ENCODE measurements around the gene PLVAP.

The PLVAP gene

GRCh38 chr19:17353386-17353785 lies 23.8 kb downstream of the PLVAP start:
- DNase-seq, result no peak

DNA sequence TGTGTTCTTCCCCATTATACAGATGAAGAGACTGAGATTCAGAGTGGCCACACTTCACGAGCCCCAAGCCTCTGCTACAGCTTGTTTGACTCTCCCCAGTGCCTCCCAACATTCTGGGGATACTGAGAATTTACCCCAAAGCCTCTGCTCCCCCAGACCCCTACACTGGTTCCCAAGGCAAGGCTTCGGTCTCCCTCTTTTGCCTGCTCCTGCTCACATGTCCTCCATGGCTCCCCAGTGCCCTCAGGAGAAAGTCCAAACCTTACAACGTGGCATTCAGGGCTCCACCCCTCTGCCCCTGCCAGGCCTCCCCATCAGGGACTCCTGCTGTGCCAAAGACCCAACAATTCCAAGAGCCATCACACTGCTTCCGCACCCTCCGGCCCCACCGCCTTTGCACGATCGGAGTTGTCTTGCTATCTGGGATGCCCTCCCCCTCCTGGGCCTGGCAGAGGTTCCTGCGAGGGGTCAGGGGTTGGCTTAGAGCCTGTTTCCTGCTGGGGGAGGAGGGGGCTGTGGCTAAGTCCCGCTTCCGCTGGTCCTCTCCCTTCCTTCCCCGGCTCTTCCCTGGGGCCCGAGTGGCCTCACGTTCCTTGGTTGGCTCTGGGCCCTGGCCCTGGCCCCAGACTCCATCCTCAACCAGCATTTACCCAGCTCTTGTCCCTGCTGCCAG lies 24.4 kb downstream of the PLVAP start:
- DNase-seq, result no peak

GRCh38 chr19:17351815-17352435 lies 25.2 kb downstream of the PLVAP start:
- DNase-seq, result no peak

GRCh38 chr19:17348700-17349099 lies 28.4 kb downstream of the PLVAP start:
- no peak for DNase-seq

DNA sequence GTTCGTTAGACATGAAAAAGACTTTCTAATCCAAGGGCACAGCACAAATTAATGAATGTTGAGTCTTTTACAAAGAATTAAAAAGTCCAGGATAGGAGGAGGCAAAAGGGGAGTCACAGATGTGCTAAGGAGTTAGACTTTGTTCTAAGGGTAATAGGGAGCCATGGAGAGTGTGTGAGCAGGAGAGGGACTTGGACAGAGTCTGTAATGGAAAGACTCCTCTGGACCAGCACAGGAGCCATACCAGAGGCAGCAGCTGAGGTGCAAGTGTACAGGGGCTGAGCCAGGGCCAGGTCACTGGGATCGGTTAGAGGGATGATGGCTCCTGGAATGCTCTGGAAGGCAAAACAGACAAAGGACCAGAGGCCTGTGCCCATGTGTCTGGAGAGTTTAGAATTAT lies 29.3 kb downstream of the PLVAP start:
- no peak for DNase-seq

- DNase-seq, result no peak
These were observed 29.8 kb downstream of the PLVAP start for GRCh38 chr19:17347361-17347760.

DNA sequence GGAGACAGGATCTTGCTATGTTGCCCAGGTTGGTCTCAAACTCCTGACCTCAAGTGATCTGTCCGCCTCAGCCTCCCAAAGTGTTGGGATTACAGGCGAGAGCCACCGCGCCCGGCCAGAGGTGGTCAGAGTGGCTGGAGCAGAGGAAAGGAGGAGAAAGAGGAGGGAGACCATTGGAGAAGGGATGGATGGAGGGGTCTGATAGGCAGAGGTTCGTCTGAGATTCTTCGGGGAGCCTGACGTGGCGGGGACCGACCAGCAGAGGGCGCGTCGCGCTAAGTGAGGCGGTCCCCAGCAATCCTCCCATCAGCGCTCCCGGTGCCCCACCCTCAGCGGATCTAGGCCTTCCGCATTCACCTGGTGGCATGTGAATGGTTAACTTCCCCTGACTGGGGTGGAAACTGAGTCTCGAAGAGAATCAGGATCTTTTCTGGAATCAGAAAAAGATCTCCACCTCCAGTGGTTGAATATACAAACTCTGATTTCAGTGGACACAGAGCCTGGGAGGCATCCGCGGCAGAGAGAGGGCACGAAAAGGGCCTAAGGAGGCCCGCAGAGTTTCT lies 31.0 kb downstream of the PLVAP start:
- peak; percentile 36 for DNase-seq

- DNase-seq, result no peak
These were observed 35.3 kb downstream of the PLVAP start for GRCh38 chr19:17341845-17342244.

DNA sequence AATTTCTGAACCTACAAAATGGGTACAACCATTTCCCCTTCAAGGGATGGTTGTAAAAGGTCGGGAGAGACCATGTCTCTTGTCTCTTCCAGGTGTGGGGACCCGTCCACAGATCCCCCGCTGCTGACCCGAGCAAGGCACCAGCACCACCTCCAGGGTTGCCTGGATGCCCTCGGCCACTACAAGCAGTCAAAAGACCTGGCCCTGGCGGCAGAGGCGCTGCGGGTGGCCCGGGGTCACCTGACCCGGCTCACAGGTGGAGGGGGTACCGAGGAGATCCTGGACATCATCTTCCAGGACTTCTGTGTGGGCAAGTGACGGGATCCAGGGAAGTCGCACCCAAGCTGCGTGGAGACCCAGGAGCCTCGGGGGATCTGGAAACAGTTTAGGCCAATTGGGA lies 35.8 kb downstream of the PLVAP start:
- DNase-seq, result no peak

- DNase-seq, result no peak
These were observed 36.2 kb downstream of the PLVAP start for GRCh38 chr19:17340871-17341357.

GRCh38 chr19:17340302-17340870 lies 36.8 kb downstream of the PLVAP start:
- DNase-seq, result no peak

DNA sequence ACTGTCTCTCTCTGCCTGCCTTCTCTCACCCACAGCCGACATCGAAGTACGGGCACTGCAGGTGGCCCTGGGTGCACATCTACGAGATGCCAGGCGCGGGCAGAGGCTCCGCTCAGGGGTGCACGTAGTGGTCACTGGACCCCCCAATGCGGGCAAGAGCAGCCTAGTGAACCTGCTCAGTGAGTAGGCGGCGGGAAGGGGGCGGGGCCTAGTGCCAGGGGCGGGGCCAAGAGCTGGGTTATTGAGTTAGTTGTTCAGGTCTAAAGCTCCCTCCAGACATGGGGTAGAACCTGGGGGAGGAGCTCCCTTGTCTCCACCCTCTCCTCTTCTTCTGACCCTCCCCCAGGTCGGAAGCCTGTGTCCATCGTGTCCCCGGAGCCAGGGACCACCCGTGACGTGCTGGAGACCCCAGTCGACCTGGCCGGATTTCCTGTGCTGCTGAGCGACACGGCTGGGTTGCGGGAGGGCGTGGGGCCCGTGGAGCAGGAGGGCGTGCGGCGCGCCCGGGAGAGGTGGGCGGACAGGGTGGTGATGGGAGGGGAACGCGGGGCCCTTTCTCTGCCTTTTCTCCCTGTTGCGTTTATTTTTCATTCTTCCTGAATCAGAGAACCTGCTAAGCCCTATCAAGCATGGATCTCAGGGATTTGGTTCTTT lies 37.9 kb downstream of the PLVAP start:
- no peak for DNase-seq

GRCh38 chr19:17338433-17339078 lies 38.6 kb downstream of the PLVAP start:
- DNase-seq, result no peak

DNA sequence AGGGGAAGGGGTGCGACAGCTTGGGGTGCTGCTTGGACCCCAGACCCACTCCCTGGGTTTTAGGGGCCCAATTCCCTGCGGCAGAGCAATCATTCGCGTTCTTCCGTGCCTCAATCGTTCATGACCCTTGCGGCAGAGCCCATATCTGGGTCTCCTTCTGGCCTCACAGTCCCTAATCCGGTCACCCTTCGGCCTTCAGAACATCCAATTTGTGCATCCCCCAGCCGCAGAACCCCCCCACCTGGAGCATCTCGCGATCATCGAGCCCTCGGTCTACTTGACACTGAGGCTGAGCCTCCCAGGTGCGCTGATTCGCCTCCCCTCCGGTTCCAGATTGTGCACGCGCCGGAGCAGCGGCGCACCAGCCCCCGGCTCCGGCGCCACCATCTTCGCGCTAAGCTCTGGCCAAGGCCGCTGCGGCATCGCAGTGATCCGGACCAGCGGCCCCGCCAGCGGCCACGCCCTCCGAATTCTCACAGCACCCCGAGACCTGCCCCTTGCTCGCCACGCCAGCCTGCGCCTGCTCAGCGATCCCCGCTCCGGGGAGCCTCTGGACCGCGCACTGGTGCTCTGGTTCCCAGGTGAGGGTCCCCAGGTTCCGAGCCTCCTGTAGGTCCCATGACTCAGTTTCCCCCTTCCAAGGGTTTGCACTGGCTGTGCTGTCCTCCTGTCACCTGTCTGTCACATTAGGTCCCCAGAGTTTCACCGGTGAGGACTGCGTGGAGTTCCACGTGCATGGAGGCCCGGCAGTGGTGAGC lies 39.3 kb downstream of the PLVAP start:
- no peak for DNase-seq

DNA sequence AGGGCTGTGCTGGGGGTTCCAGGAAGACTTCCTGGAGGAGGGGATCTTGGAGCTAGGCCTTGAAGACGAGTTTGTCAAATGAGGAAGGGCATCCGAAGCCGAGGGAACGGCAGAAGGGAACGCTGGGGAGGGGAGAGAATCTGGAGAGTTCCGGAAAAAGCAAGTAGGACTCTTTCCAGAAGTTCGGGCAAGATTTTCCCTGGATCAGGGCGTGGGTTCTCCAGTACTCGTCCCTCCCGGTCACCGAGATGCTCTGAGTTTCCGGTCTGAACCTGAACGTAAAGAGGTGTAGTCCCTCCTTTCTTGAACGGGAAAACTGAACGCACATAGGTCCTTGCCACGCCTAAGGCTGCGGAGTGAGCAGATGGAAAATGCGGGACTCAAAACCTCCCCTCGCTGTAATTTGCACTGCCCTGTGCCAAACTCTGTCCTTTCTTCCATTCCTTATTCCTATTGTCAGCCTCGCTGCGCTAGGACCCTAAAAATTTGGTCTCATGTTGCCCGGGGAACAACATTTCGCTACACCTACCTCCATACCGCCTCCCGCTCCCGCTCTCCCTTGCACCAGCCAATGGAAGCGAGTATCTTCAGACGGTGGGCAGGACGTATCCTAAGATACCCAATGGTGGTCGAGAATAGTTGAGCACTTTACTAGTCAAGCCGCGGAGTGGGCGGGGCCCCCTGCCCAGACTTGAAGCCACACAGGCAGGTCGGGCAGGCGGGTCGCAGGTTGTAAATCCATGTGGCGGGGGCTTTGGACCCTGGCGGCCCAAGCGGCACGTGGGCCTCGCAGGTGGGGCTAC lies 40.1 kb downstream of the PLVAP start, which contains the start of gene GTPBP3:
TSS of gene GTPBP3 (plus strand) at position 682 of the 803 bp plus-strand sequence. CDS start at position 741, 59 bp downstream.
- peak; percentile 98 for DNase-seq

- DNase-seq, result no peak
These were observed 41.6 kb downstream of the PLVAP start for GRCh38 chr19:17335575-17335974.

- DNase-seq, result peak; percentile 91
These were observed 42.4 kb downstream of the PLVAP start, which contains the start of gene ANO8 for GRCh38 chr19:17334414-17335409. ANO8 (minus strand) TSS chr19:17334855; CDS start chr19:17334670, 185 bp downstream.

GRCh38 chr19:17333611-17334413 lies 43.3 kb downstream of the PLVAP start:
- no peak for DNase-seq

All from NCI-H1105 (cell line).